C4-2B (cell line): ENCODE measurements around the gene FMNL2.

ENCODE experiments used
- CTCF ChIP-seq: fragments of 450-650 bp; conservative IDR thresholded peaks from 2 replicates; pipeline ENCODE4 v1.5.1; 2017; ENCODE audit warnings: mild to moderate bottlenecking
- ZFX ChIP-seq: fragments of 450-650 bp; IDR thresholded peaks from 2 replicates; pipeline ENCODE4 v1.6.1; 2017

- TF ChIP-seq CTCF, result no peak
- no peak for TF ChIP-seq ZFX
These were observed 158.4 kb downstream of the FMNL2 start for GRCh38 chr2:152493417-152493816.
